GM18867 (cell line): ENCODE results near the gene ZNFX1.
"Not testable (repeated sequence)": the region's sequence is repeated elsewhere in the genome, so short reads cannot be mapped to it uniquely, and the experiment has no call there.

Experiments
- ATAC-seq: cut with Tn5 transposase; IDR thresholded peaks from one replicate; pipeline ENCODE4 v1.9.1; 2021; ENCODE audit warnings: mild to moderate bottlenecking, moderate library complexity; ENCODE audit not compliant: unreplicated experiment

Gene ZNFX1

GRCh38 chr20:49252556-49253350 lies 25.1 kb downstream of the ZNFX1 start:
- no peak for ATAC-seq

- no peak for ATAC-seq
Observed at GRCh38 chr20:49248879-49249665, 28.8 kb downstream of the ZNFX1 start.

GRCh38 chr20:49248301-49248700 lies 29.6 kb downstream of the ZNFX1 start:
- no peak for ATAC-seq

- ATAC-seq = no peak
Observed at GRCh38 chr20:49247792-49248191, 30.1 kb downstream of the ZNFX1 start.

- ATAC-seq = no peak
Observed at GRCh38 chr20:49247169-49247723, 30.6 kb downstream of the ZNFX1 start.

GRCh38 chr20:49245921-49246740 lies 31.7 kb downstream of the ZNFX1 start:
- ATAC-seq = no peak

- ATAC-seq = no peak
Observed at GRCh38 chr20:49237531-49237930, 40.3 kb downstream of the ZNFX1 start.

GRCh38 chr20:49236301-49236700 lies 41.6 kb downstream of the ZNFX1 start:
- no peak for ATAC-seq

- ATAC-seq = no peak
Observed at GRCh38 chr20:49234831-49235230, 43.0 kb downstream of the ZNFX1 start.

- ATAC-seq = no peak
Observed at GRCh38 chr20:49233226-49233625, 44.6 kb downstream of the ZNFX1 start.

GRCh38 chr20:49231471-49231870 lies 46.4 kb downstream of the ZNFX1 start:
- ATAC-seq = no peak

- ATAC-seq = no peak
Observed at GRCh38 chr20:49230561-49231133, 47.2 kb downstream of the ZNFX1 start.

GRCh38 chr20:49230021-49230420 lies 47.8 kb downstream of the ZNFX1 start:
- no peak for ATAC-seq

- no peak for ATAC-seq
Observed at GRCh38 chr20:49229381-49229780, 48.5 kb downstream of the ZNFX1 start.

GRCh38 chr20:49228676-49229075 lies 49.2 kb downstream of the ZNFX1 start:
- ATAC-seq = no peak

- no peak for ATAC-seq
Observed at GRCh38 chr20:49225896-49226295, 52.0 kb downstream of the ZNFX1 start.

- ATAC-seq = no peak
Observed at GRCh38 chr20:49219924-49220831, 57.7 kb downstream of the ZNFX1 start.

- ATAC-seq = peak; percentile 89
Observed at GRCh38 chr20:49219091-49219923, 58.5 kb downstream of the ZNFX1 start, which contains the start of gene DDX27. TSS of gene DDX27 (plus strand) at chr20:49219416. CDS start at chr20:49219449, 33 bp downstream.

GRCh38 chr20:49218739-49219090 lies 59.1 kb downstream of the ZNFX1 start:
- ATAC-seq = not testable (repeated sequence)
